Epidermal melanocyte (primary cell): ENCODE measurements around the gene EML2.
A peak's percentile ranks its signal among the peaks of the same experiment; 100 is the strongest.
"Not testable (repeated sequence)": the region's sequence is repeated elsewhere in the genome, so short reads cannot be mapped to it uniquely, and the experiment has no call there.

Source experiments
- DNase-seq: peaks from one replicate; pipeline ENCODE4 v3.0.0; 2011; ENCODE audit warnings: low spot score; ENCODE audit not compliant: insufficient read length

EML2 gene

GRCh38 chr19:45650722-45651121 is 11.5 kb upstream of the EML2 start:
- DNase-seq: no peak

DNA sequence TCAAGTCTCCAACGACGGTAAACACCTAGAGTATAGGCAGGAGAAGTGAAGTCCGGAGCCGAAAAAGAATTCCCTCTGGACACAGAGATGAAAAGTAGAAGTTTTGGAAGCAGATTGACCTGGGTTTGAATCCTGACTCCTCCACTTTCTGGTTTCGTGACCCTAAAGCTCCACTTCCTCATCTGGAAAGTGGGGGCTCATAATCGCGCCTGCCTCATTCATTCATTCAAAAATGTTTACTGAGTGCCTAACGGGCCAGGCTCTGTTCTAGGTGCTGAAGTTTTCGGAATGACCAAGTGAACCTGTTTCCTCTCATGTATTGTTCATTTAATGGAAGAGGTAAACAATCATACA is 7.1 kb upstream of the EML2 start:
- DNase-seq: no peak

DNA sequence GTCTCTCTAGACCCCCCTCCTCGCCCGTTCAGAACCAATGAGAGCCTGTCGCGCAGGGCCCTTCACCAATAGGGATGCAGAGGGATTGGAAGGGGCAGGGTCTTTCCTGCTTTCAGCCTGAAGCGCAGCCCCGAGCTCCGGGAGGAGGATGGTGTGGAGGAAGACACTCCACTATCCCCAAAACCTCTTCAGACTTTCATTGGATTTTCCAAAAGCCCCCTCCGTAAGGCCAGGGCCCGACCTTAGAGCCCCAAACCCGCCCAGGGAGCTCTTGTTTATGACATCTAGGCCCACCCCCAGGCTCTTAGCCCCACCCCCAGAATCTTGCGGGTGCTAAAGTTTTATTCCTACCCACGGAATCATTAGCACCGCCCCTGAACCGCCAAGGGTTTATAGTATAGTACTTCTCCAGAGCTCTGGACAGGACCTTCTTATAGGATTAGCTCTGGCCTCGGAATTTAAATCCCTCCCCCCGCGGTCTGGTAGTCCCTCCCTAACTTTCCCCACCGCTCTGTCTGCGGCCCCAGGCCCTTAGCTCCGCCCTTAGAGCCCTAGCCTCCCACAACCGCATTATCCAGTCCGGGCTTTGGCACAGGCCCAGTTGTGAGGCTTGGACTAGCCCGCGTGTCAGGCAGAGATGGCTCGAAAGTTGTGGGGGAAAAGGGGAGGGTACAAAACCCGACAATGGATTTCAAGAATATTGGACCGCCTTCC is 6.6 kb upstream of the EML2 start:
- DNase-seq: peak; percentile 95

GRCh38 chr19:45645068-45645630 is 6.0 kb upstream of the EML2 start:
- no peak for DNase-seq

DNA sequence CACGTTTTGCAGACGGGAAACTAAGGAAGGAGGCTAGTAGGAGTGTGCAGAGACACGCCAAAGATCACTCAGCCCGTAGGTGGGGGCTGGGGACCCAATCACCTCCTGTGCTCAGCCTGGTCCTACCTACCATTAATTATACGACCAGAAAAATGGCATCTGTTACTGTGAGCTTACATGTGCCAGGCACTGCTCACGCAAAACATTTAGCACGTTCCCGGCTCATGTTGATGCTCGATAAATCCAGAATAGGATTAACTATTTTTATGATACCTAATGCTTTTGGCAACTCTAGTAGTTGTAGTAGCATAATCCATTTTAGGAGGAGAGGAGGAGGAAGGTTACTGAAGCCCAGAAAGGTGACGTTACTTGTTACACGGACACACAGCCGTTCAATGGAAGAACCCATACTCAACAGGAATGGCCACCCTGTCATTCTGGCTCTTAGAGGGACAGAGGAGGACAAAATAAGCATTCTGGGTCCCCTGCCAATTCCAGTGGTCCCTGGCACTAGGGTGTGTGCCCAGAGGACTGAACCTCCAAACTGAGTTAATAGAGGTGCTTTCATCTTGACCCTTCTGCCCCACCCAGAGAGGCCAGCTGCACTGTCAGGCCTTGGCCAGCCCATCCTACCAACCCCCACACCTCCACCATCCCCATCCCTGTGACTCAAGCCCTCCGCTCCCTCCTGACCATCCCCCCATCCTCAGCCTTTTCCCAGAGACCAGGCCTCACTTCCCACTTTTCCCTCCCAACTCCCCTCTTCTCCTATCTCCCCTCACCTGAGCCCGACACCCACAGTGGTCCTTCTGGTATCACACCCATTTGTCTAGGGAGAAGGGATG is 5.0 kb upstream of the EML2 start:
- DNase-seq: no peak

GRCh38 chr19:45643024-45643926 is 4.1 kb upstream of the EML2 start:
- DNase-seq: peak; percentile 95

- DNase-seq: peak; percentile 66
Measured at GRCh38 chr19:45641274-45642105, 2.3 kb upstream of the EML2 start.

DNA sequence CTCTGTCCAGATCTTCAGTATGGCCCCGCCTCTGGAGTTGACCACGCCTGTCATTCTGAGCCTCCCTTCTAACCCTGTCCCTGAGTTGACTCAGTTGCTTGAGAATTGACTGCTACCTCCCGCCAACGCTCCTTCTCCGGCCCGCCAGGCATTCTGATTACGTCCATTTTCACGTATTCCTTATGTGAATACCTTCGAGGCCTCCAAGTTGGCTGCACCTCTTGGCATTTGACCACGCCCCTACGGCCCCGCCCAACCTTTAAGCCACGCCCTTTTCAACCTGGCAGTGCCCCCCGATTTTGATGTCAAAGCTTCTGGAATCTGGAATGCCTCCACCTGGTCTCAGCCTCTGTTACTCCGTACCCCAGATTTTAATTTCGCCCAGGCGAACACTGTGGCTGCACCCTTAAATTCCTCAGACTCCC is 1.7 kb upstream of the EML2 start:
- no peak for DNase-seq

- peak; percentile 31 for DNase-seq
Measured at GRCh38 chr19:45637890-45638667, 1.1 kb downstream of the EML2 start.

DNA sequence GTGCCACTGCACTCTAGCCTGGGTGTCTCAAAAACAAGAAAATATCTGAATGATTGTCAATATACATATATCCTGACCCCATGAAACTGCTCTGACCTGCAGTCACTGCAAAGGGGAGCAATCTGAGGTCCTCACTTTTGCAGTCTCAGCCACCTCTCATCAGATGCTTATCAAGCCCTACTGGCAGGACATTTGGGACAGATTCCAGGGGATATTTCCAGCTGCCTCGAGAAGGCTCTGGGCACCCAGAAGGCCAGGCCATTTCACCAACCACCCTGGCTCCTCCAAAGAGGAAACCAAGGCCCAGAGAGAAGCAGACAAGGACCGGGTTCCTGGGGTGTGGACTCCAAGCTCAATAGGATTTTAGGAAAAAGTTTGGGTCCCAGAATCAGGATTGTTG is 2.3 kb downstream of the EML2 start:
- DNase-seq: no peak

DNA sequence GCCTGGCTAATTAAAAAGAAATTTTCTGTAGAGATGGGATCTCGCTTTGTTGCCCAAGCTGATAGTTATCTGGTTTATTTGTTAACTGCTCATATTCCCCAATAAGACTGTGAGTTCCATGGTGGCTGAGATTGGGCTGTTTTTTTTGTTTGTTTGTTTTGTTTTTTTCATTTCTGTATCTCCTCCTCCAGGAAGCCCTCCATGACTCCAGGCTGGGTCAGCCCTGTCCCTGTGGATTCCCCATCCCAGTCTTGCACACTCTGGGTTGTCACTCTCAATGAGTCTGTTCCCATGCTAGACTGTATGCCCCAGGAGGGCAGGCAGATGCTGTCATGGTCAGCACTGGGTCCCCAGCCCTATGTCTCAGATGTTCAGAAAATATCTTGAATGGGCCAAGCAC is 2.9 kb downstream of the EML2 start:
- no peak for DNase-seq

GRCh38 chr19:45632468-45633196 is 6.6 kb downstream of the EML2 start:
- DNase-seq: peak; percentile 93

GRCh38 chr19:45630463-45630862 is 8.7 kb downstream of the EML2 start:
- DNase-seq: peak; percentile 27

DNA sequence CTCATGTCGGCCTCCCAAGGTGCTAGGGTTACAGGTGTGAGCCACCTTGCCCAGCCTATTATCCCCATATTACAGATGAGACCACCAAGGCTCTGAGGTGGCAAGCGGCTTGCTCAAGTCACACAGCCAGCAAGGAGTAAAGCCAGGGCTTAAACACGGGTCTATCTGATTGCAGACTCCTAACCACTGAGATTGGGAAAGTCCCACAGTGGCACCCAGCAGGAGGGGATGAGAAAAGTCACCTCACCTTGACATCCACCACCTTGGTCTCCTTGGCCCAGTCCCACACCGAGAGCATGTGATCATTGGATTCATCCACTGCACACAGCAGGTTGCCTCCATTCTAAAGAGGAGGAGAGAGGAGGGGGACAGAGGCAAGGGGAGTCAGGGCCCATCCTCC is 9.5 kb downstream of the EML2 start:
- no peak for DNase-seq

- not testable (repeated sequence) for DNase-seq
Measured at GRCh38 chr19:45628219-45628618, 11.0 kb downstream of the EML2 start.

DNA sequence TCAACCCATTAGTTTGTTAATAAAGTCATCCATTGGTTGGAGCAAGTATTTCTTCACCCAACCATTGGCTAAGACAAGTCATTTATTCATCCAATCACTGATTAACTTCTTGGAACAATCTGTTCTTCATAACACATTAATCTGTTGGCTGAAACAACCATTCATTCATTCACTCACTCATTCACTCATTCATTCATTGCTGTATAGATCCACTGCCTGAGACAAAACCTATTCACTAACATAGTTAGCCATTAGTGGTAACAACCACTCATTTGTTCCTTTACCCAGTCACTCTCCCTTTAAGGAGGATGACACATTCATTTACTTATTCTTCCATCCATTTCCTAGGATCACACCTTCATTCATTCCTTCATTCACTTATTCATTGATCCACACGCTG is 15.2 kb downstream of the EML2 start:
- DNase-seq: peak; percentile 8

- DNase-seq: peak; percentile 15
Measured at GRCh38 chr19:45621976-45622503, 17.2 kb downstream of the EML2 start.

DNA sequence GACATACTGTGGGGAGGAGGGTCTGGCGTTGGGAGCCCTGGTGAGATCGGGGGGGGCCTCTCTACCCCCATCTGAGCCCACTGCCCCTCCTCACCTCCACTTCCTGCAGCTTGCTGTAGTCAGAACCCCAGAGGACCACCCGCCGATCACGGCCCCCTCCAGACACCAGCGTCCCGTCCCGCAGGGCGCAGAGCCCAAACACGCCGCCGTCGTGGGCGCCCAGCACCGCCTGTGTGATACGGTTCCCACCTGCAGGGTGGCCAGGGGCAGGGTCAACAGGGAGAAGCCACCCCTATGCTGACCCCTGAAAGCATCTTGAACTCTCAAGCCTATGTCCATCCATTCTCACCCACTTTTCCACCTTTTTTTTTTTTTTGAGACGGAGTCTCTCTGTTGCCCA is 17.8 kb downstream of the EML2 start:
- peak; percentile 3 for DNase-seq

GRCh38 chr19:45616704-45617017 is 22.5 kb downstream of the EML2 start:
- DNase-seq: no peak
